Measurements from ENCODE around the gene ZMAT1.

ZMAT1 gene

DNA sequence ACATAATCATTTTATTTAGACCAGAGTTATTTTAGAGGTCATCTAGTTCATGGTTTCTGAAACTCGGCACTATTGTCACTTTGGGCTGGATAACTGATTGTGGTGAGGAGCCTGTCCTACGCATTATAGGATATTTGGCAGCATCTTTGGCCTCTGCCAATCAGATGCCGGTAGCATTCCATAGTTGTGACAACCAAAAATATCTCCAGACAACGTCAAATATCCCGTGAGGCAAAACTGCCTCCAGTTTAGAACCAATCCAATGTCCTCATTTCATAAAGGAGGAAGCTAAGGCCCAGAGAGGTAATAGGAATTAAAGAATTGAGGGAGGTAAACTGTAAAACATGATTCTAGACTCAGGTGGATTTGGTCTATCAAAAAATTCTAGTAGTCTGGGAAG is 6.1 kb downstream of the ZMAT1 start:
- no peaks in the 10 kb centered on the region for H3K4me1 ChIP-seq (ENCODE audit: control insufficient read depth, insufficient read depth, low read length, poor library complexity, severe bottlenecking)
- H3K27me3 ChIP-seq (replicated peaks; ENCODE audit: control insufficient read depth, insufficient read depth, low read length, poor library complexity, severe bottlenecking): no peaks in the 10 kb centered on the region
- H3K36me3 ChIP-seq (ENCODE audit: control insufficient read depth, insufficient read depth, low read length): no peaks in the 10 kb centered on the region
- no peak overlapping the region for H3K27ac ChIP-seq (ENCODE audit: insufficient read depth, low read length, poor library complexity, severe bottlenecking)
- no peak for DNase-seq
- H3K4me3 ChIP-seq (ENCODE audit: insufficient read depth, low read depth, low read length, poor library complexity, severe bottlenecking): no peak overlapping the region
- no peaks in the 10 kb centered on the region for H3K9me3 ChIP-seq (ENCODE audit: control insufficient read depth, low read length)

DNA sequence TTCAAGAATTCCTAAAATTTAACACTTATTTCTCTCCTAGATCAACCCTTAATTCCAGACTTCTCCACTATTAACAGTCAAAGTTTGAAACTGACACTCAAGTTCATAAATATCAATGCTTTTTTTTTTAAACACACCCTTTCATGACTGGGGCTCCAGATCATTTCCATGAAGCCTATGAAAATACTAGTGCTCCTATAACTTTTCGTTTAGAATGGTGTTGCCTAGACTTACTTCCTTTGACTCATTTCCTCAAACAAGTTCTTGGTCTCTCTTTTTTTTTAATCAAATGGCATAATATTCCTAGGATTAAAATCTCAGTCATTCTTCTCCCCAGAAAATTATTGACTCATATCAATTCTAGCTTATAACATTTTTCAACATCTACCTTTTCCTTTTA is 13.1 kb downstream of the ZMAT1 start:
- Histone ChIP-seq H3K36me3 (ENCODE audit: control insufficient read depth, insufficient read depth, low read length) (no peaks in the 10 kb centered on the region), H3K4me3 (ENCODE audit: insufficient read depth, low read depth, low read length, poor library complexity, severe bottlenecking) (no peak overlapping the region), H3K9me3 (ENCODE audit: control insufficient read depth, low read length) (no peaks in the 10 kb centered on the region), H3K27ac (ENCODE audit: insufficient read depth, low read length, poor library complexity, severe bottlenecking) (no peak overlapping the region), H3K27me3 (replicated peaks; ENCODE audit: control insufficient read depth, insufficient read depth, low read length, poor library complexity, severe bottlenecking) (no peaks in the 10 kb centered on the region), H3K4me1 (ENCODE audit: control insufficient read depth, insufficient read depth, low read length, poor library complexity, severe bottlenecking) (no peaks in the 10 kb centered on the region)
- no peak for DNase-seq

DNA sequence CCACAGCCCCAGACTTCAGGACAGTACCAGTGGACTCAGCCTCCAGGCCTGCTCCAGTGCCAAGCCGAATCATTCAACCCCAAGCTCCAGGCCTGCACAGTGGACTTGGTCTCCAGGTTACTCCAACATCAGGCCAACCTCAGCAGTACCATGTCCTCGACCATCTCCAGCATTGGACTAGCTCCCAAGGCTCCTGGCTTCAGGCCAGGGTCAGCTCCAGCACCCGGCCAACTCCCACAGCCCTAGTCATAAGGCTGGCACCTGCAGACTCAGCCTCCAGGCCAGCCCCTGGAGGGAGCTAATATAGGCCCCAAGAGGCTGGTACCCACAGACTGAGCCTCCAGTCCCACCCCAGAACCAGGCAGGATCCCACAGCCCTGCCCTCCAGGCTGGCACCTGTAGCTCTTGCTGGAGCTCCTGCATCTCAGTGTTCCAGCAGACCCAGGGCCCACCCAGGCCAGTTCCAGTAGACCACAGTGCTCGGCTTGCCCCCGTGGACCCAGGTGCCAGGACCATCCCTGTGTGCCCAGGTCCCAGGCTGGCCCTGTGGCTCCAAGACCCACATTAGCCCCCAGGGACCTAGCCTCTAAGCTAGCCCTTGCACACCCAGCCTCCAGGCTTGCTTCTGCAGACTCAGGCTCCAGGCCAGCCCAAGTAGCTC is 25.6 kb downstream of the ZMAT1 start:
- no peak overlapping the region for H3K27ac ChIP-seq (ENCODE audit: insufficient read depth, low read length, poor library complexity, severe bottlenecking)
- H3K4me3 ChIP-seq (ENCODE audit: insufficient read depth, low read depth, low read length, poor library complexity, severe bottlenecking): no peak overlapping the region
- DNase-seq: no peak
- H3K4me1 ChIP-seq (ENCODE audit: control insufficient read depth, insufficient read depth, low read length, poor library complexity, severe bottlenecking): no peaks in the 10 kb centered on the region
- H3K36me3 ChIP-seq (ENCODE audit: control insufficient read depth, insufficient read depth, low read length): no peaks in the 10 kb centered on the region
- no peaks in the 10 kb centered on the region for H3K9me3 ChIP-seq (ENCODE audit: control insufficient read depth, low read length)
- H3K27me3 ChIP-seq (replicated peaks; ENCODE audit: control insufficient read depth, insufficient read depth, low read length, poor library complexity, severe bottlenecking): no peaks in the 10 kb centered on the region

DNA sequence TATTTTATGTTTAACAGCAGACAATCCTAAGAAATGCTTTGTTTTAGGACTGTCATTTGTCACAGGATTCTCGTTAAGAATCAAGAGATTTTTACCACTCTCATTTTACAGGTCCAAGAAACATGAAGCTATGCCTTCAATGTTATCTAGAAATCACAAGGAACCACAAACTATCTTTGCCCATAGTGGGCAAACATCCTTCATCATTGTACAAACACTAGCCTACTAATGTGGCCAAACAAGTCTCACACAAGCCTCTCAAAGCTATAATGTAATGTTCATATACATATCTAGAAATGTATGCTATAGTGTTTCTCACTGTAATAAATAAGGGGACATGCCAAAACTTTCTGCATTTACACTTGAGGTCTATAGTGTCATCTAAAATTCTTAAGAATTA is 26.8 kb downstream of the ZMAT1 start:
- H3K4me3 ChIP-seq (ENCODE audit: insufficient read depth, low read depth, low read length, poor library complexity, severe bottlenecking): no peak overlapping the region
- H3K4me1 ChIP-seq (ENCODE audit: control insufficient read depth, insufficient read depth, low read length, poor library complexity, severe bottlenecking): no peaks in the 10 kb centered on the region
- H3K36me3 ChIP-seq (ENCODE audit: control insufficient read depth, insufficient read depth, low read length): no peaks in the 10 kb centered on the region
- no peaks in the 10 kb centered on the region for H3K27me3 ChIP-seq (replicated peaks; ENCODE audit: control insufficient read depth, insufficient read depth, low read length, poor library complexity, severe bottlenecking)
- no peaks in the 10 kb centered on the region for H3K9me3 ChIP-seq (ENCODE audit: control insufficient read depth, low read length)
- H3K27ac ChIP-seq (ENCODE audit: insufficient read depth, low read length, poor library complexity, severe bottlenecking): no peak overlapping the region
- DNase-seq: no peak

Measured in effector memory CD4-positive, alpha-beta T cell (primary cell).